ENCODE measurements around the gene IMP3. TPM values are rescaled to one million over a fixed set of nuclear protein-coding genes. Genes with fewer than 3 reads are reported as not detected.

Gene IMP3
- total and polyA plus RNA-seq, 9 of the 15 experiments (the other 6 are each of a cell fraction or from before 2014, with no cell fraction given): 14.5 to 160 (median 74.4) TPM

GRCh38 chr15:75647370-75648155, 7.5 kb upstream of the IMP3 start, which contains the start of gene SNX33 (continued):
- 0 out of 2 replicates have a peak, but pooled peaks have one; percentile 8 for TF ChIP-seq SP1 (CRISPR knock-in tag; IDR thresholded peaks at IDR 0.05)
- TF ChIP-seq PTBP1 (IDR thresholded peaks at IDR 0.05; ENCODE audit: low read depth, low read length): no peak
- TF ChIP-seq PML (IDR thresholded peaks at IDR 0.05; ENCODE audit: low read length): 0 out of 2 replicates have a peak, but pooled peaks have one; percentile 10
- peak; percentile 40 for TF ChIP-seq POLR2B (IDR thresholded peaks at IDR 0.05; ENCODE audit: low read depth, partially characterized antibody)
- TF ChIP-seq SIN3A (IDR thresholded peaks at IDR 0.05; ENCODE audit: borderline replicate concordance in 2 of 2, control insufficient read depth in 1 of 2, low read depth in 2 of 2, low read length in 2 of 2): peak in 1 of 2 experiments; percentile 42; a peak in 1 of 4 replicates
- peak in 1 of 2 experiments; percentile 27; a peak in 1 of 4 replicates for TF ChIP-seq NONO (IDR thresholded peaks at IDR 0.05; ENCODE audit: low read depth in 2 of 2, low read length in 1 of 2)
- no peak for TF ChIP-seq FOXM1 (IDR thresholded peaks at IDR 0.05; ENCODE audit: low read depth)
- TF ChIP-seq FOXM1 (CRISPR knock-in tag; IDR thresholded peaks at IDR 0.05; ENCODE audit: low read depth): peak; percentile 43; the same call in 1 of the 2 replicates
- TF ChIP-seq RCOR1 (IDR thresholded peaks at IDR 0.05; ENCODE audit: borderline replicate concordance in 1 of 2, low read depth in 2 of 2, low read length in 2 of 2): peak in 1 of 2 experiments; percentile 3; a peak in 1 of 4 replicates
- TF ChIP-seq VEZF1 (CRISPR knock-in tag; IDR thresholded peaks at IDR 0.05): peak; percentile 95
- TF ChIP-seq EGR1 (conservative IDR thresholded peaks at IDR 0.05): peak; percentile 94
- no peak for TF ChIP-seq FOXO4 (CRISPR knock-in tag; IDR thresholded peaks at IDR 0.05)
- peak; percentile 43; the same call in 1 of the 2 replicates for TF ChIP-seq CREM (IDR thresholded peaks at IDR 0.05; ENCODE audit: low read depth)
- TF ChIP-seq CBX1 (IDR thresholded peaks at IDR 0.05; ENCODE audit: low read depth): peak; percentile 37; the same call in 1 of the 2 replicates
- TF ChIP-seq BCOR (IDR thresholded peaks at IDR 0.05): peak; percentile 33; the same call in 1 of the 2 replicates
- TF ChIP-seq ARID4B (CRISPR knock-in tag; IDR thresholded peaks at IDR 0.05): peak; percentile 84
- peak; percentile 71; the same call in 1 of the 2 replicates for TF ChIP-seq ZSCAN29 (IDR thresholded peaks at IDR 0.05)
- TF ChIP-seq POLR2G (IDR thresholded peaks at IDR 0.05; ENCODE audit: low read depth, low read length): peak; percentile 85
- no peak for TF ChIP-seq ZNF778 (CRISPR knock-in tag; IDR thresholded peaks at IDR 0.05)
